BLaER1 (cell line): ENCODE data around the gene F7.

Source experiments
- H3K27ac ChIP-seq: shearing (Covaris generic); formaldehyde crosslinking; 2 replicates; pipeline ENCODE4 v1.8.1; 2022
- H3K27me3 ChIP-seq: shearing (Covaris generic); formaldehyde crosslinking; 2 replicates; pipeline ENCODE4 v1.8.1; 2022
- H3K36me3 ChIP-seq: shearing (Covaris generic); formaldehyde crosslinking; 2 replicates; pipeline ENCODE4 v1.8.1; 2022
- H3K4me1 ChIP-seq: shearing (Covaris generic); formaldehyde crosslinking; 2 replicates; pipeline ENCODE4 v1.8.1; 2022
- H3K4me2 ChIP-seq: shearing (Covaris generic); formaldehyde crosslinking; 2 replicates; pipeline ENCODE4 v1.8.1; 2022
- H3K4me3 ChIP-seq: shearing (Covaris generic); formaldehyde crosslinking; 2 replicates; pipeline ENCODE4 v1.8.1; 2022
- H3K9ac ChIP-seq: shearing (Covaris generic); formaldehyde crosslinking; 2 replicates; pipeline ENCODE4 v1.8.1; 2022
- H3K9me3 ChIP-seq: shearing (Covaris generic); formaldehyde crosslinking; 2 replicates; pipeline ENCODE4 v1.8.1; 2022
- H4K20me1 ChIP-seq: shearing (Covaris generic); formaldehyde crosslinking; 2 replicates; pipeline ENCODE4 v1.8.1; 2022
- Cebpa-rat ChIP-seq: shearing (Covaris generic); IDR thresholded peaks from 2 replicates; pipeline ENCODE4 v1.8.1; 2022

Gene F7

GRCh38 chr13:113092776-113093579 is 12.6 kb upstream of the F7 start:
- H3K4me2 ChIP-seq, result no peak overlapping the region
- no peak for TF ChIP-seq Cebpa-rat
- no peak overlapping the region for H3K27ac ChIP-seq
- no peaks in the 10 kb centered on the region for H3K4me1 ChIP-seq
- H4K20me1 ChIP-seq, result no peaks in the 10 kb centered on the region
- no peaks in the 10 kb centered on the region for H3K9me3 ChIP-seq
- peaks cover 10% of the 10 kb centered on the region; the same call in 1 of the 2 replicates for H3K27me3 ChIP-seq
- H3K4me3 ChIP-seq, result no peak overlapping the region
- no peaks in the 10 kb centered on the region for H3K36me3 ChIP-seq
- H3K9ac ChIP-seq, result no peak overlapping the region

GRCh38 chr13:113093580-113094409 is 11.8 kb upstream of the F7 start:
- TF ChIP-seq Cebpa-rat, result no peak
- Histone ChIP-seq H4K20me1 (no peaks in the 10 kb centered on the region), H3K9me3 (no peaks in the 10 kb centered on the region), H3K9ac (no peak overlapping the region), H3K4me2 (no peak overlapping the region), H3K36me3 (no peaks in the 10 kb centered on the region), H3K27me3 (peaks cover 5% of the 10 kb centered on the region; the same call in 1 of the 2 replicates), H3K4me3 (no peak overlapping the region), H3K4me1 (no peaks in the 10 kb centered on the region), H3K27ac (no peak overlapping the region)

- H3K4me1 ChIP-seq, result no peaks in the 10 kb centered on the region
- H3K27me3 ChIP-seq, result peaks cover 5% of the 10 kb centered on the region; the same call in 1 of the 2 replicates
- H3K9ac ChIP-seq, result no peak overlapping the region
- no peak overlapping the region for H3K4me3 ChIP-seq
- no peak overlapping the region for H3K27ac ChIP-seq
- no peaks in the 10 kb centered on the region for H3K9me3 ChIP-seq
- no peaks in the 10 kb centered on the region for H4K20me1 ChIP-seq
- TF ChIP-seq Cebpa-rat, result no peak
- H3K4me2 ChIP-seq, result no peak overlapping the region
- no peaks in the 10 kb centered on the region for H3K36me3 ChIP-seq
Measured at GRCh38 chr13:113094410-113094800, 11.2 kb upstream of the F7 start.

- Histone ChIP-seq H3K9me3 (no peaks in the 10 kb centered on the region), H3K27ac (no peak overlapping the region), H3K27me3 (peaks cover 5% of the 10 kb centered on the region; the same call in 1 of the 2 replicates), H3K36me3 (no peaks in the 10 kb centered on the region), H3K4me3 (no peak overlapping the region), H3K9ac (no peak overlapping the region), H3K4me2 (no peak overlapping the region), H4K20me1 (no peaks in the 10 kb centered on the region), H3K4me1 (no peaks in the 10 kb centered on the region)
- no peak for TF ChIP-seq Cebpa-rat
Measured at GRCh38 chr13:113095146-113096051, 10.2 kb upstream of the F7 start.

GRCh38 chr13:113096052-113096744 is 9.4 kb upstream of the F7 start:
- Histone ChIP-seq H3K4me1 (no peaks in the 10 kb centered on the region), H3K4me2 (no peak overlapping the region), H3K27me3 (peaks cover 5% of the 10 kb centered on the region; the same call in 1 of the 2 replicates), H3K9ac (no peak overlapping the region), H4K20me1 (no peaks in the 10 kb centered on the region), H3K27ac (no peak overlapping the region), H3K9me3 (no peaks in the 10 kb centered on the region), H3K36me3 (no peaks in the 10 kb centered on the region), H3K4me3 (no peak overlapping the region)
- no peak for TF ChIP-seq Cebpa-rat

- Histone ChIP-seq H3K9me3 (no peaks in the 10 kb centered on the region), H4K20me1 (no peaks in the 10 kb centered on the region), H3K4me2 (no peak overlapping the region), H3K27me3 (peaks cover 2% of the 10 kb centered on the region; the same call in 1 of the 2 replicates), H3K36me3 (no peaks in the 10 kb centered on the region), H3K9ac (no peak overlapping the region), H3K27ac (no peak overlapping the region), H3K4me3 (no peak overlapping the region), H3K4me1 (no peaks in the 10 kb centered on the region)
- no peak for TF ChIP-seq Cebpa-rat
Measured at GRCh38 chr13:113096745-113097305, 8.8 kb upstream of the F7 start.

- no peak for TF ChIP-seq Cebpa-rat
- no peaks in the 10 kb centered on the region for H4K20me1 ChIP-seq
- H3K4me2 ChIP-seq, result no peak overlapping the region
- H3K4me3 ChIP-seq, result no peak overlapping the region
- no peaks in the 10 kb centered on the region for H3K4me1 ChIP-seq
- no peaks in the 10 kb centered on the region for H3K36me3 ChIP-seq
- no peaks in the 10 kb centered on the region for H3K9me3 ChIP-seq
- H3K27me3 ChIP-seq, result no peaks in the 10 kb centered on the region; the same call in 1 of the 2 replicates
- H3K9ac ChIP-seq, result no peak overlapping the region
- H3K27ac ChIP-seq, result no peak overlapping the region
Measured at GRCh38 chr13:113097651-113098050, 7.9 kb upstream of the F7 start.

- Histone ChIP-seq H3K27ac (no peak overlapping the region), H3K27me3 (no peaks in the 10 kb centered on the region; the same call in 1 of the 2 replicates), H3K4me3 (no peak overlapping the region), H3K4me1 (no peaks in the 10 kb centered on the region), H3K9me3 (no peaks in the 10 kb centered on the region), H4K20me1 (no peaks in the 10 kb centered on the region), H3K36me3 (no peaks in the 10 kb centered on the region), H3K4me2 (no peak overlapping the region), H3K9ac (no peak overlapping the region)
- no peak for TF ChIP-seq Cebpa-rat
Measured at GRCh38 chr13:113098162-113098732, 7.3 kb upstream of the F7 start.
